ENCODE data around the gene SLC16A1.

DNA sequence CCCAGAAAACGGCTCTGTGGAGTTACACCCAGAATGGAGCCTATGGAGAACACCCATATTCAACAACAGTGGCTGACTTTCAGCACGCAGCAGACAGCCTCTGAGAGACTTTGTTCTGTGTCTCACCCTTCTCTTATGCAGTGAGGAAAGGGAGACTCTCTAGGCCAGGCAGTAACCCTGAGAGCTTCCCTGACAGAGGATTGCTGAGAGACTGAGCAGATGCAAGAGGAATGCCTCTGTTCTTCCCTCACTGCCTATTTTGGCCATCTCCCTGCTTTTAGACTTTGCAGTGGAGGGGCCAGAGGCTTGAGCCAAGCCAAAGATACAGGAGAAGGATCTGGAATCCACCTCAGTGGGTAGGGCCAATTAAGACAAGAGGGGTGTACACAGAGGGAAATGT is 41.8 kb upstream of the SLC16A1 start:
- TF ChIP-seq, protein P1, sequence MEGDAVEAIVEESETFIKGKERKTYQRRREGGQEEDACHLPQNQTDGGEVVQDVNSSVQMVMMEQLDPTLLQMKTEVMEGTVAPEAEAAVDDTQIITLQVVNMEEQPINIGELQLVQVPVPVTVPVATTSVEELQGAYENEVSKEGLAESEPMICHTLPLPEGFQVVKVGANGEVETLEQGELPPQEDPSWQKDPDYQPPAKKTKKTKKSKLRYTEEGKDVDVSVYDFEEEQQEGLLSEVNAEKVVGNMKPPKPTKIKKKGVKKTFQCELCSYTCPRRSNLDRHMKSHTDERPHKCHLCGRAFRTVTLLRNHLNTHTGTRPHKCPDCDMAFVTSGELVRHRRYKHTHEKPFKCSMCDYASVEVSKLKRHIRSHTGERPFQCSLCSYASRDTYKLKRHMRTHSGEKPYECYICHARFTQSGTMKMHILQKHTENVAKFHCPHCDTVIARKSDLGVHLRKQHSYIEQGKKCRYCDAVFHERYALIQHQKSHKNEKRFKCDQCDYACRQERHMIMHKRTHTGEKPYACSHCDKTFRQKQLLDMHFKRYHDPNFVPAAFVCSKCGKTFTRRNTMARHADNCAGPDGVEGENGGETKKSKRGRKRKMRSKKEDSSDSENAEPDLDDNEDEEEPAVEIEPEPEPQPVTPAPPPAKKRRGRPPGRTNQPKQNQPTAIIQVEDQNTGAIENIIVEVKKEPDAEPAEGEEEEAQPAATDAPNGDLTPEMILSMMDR (IDR thresholded peaks at IDR 0.05) = no peak
- no peak for TF ChIP-seq POLR2A (IDR thresholded peaks at IDR 0.05)

Measured in right lobe of liver (tissue), 4 donors.